HG02588 (cell line): ENCODE measurements around the gene ZC3H12D.
"Not testable (repeated sequence)": the region's sequence is repeated elsewhere in the genome, so short reads cannot be mapped to it uniquely, and the experiment has no call there.

Experiments
- ATAC-seq: cut with Tn5 transposase; IDR thresholded peaks from one replicate; pipeline ENCODE4 v1.9.1; 2021; ENCODE audit warnings: mild to moderate bottlenecking, moderate library complexity; ENCODE audit not compliant: unreplicated experiment

ZC3H12D gene

DNA sequence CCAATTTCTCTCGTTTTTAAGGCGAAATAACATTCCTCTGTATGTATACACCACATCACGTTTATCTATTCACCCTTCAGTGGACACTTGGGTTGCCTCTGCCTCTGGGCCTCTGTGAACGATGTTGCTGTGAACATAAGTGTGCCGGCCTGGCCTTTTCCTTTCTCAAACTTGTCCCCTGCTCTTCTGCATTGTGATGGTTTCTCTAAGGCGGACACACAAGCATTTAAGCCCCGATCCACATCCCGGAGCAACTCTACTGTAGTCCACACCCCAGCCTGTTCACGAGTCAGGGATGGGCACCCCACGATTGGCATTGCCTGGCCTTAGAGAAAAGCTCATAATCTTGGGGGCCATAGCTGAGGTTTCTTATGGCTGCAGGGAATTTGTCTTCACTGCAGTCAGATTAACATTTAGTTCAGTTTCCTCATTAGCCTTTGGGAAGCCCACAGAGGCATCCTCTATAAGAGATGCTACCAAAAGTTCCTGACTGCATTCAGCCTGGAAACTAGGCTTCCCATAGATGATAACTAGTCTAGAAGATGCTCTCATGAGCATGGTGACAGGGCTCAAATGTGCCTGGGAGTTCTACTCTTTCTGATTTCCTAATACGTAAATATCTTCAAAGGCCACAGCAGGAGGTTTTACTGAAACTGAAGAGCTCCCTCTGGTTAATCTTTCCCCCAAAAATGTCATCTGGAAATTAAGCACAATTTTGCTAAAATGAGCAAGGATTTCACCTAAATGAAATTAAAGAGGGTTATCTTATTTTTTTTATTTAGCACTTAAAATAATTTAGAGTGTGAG is 762 bp downstream of the ZC3H12D start:
- ATAC-seq: no peak

DNA sequence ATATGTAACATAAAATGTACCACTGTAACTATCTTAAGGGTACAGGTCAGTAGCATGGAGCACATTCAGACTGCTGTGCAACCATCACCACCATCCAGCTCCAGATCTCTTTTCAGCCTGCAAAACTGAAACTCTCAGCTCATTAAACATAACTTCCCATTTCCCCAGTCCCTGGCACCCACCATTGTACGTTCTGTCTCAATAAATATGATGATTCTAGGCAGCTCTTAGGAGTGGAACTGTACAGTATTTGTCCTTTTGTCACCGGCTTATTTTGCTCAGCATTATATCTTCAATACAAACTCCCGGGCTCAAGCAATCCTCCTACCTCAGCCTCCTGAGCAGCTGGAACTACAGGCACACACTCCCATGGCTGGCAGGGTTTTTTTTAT is 1.5 kb downstream of the ZC3H12D start:
- ATAC-seq: no peak

DNA sequence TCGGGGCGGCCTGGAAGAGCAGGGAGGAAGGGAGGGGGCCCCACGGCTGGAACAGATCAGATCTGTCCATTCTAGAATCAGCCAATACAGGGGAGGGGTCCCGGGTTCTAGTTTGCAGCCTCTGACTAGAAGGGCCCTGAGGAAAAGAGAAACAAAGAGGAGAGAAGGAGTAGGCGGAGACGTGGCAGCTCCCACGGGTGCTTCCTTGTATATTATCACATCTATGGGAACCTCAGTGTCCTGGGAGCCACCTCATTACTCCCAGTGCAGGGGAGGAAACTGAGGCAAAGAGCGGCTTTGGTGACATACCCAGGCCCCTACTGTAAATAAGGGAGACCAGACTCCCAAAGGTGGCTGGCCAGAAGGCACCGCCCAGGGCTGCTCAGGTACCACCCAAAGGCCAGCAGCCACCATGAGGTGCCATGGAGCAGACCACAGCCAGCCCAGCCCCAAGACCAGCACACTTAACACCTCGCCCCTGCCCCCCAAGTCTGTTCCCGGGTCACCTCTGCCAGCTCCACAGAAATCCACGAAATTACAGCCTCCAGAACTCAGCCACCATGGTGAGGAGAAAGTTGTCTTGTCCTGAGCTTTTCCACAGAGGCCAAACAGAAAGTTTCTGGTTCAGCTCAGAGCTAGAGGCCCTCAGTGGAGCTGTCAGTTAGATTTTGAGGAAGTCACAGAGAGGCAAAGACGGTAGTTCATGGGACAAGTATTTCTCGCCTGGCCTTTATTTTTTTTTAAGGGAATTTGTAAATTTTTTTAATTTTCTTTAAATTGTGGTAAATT is 2.1 kb downstream of the ZC3H12D start:
- ATAC-seq: no peak

DNA sequence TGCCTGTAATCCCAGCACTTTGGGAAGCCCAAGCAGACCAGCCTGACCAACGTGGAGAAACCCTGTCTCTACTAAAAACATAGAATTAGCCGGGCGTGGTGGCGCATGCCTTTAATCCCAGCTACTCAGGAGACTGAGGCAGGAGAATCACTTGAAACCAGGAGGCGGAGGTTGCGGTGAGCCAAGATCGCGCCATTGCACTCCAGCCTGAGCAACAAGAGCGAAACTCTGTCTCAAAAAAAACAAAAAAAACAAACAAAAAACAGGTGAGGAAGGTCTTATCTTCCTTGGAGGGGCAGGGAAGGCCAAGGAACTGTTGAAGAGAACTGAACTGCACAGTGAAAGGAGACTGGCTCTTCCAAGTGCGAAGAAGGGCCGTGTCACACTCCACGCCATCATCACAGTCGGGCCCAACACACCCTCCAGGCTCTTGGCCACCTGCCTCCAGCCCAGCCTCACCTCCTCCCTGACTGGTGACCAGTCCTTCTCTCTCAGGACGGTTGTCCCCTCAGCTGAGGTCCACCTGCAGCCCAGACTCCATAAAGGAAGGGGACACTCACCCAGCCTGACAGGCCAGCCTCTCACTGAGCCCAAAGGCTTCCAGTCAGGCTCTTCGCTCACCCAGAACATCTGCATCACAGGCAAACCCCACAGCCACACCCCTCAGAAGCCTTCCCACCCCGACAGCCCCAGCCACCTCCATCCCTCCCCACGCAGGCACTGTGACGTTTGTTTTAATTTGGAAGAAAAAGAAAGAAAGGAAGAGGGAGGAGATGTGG is 4.1 kb downstream of the ZC3H12D start:
- ATAC-seq: no peak

DNA sequence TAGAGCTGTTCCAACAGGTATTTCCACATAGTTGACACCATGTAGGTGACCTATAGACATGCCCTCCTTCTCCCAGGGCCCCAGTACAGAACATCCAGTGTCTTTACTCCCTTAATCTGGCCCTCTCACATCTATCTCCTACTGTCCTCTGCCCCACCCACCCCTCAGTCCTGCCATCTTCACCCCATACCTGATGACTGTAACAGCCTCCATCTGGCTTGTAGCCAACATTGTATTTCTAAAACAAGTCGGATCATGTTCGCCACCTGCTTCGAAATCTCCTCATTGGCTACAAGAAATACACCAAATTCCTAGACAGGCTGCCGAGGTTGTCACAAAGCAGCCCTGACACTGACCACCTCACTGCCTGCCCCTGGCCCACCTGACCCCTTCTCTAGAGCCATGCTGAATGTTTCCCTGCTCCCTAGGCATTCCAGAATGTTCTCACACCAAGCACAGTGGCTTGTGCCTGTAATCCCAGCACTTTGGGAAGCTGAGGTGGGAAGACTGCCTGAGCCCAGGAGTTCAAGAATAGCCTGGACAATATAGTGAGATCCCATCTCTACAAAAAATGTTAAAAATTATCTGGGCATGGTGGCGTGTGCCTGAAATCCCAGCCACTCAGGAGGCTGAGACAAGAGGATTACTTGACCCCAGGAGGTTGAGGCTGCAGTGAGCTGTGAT is 6.0 kb downstream of the ZC3H12D start:
- ATAC-seq: no peak

DNA sequence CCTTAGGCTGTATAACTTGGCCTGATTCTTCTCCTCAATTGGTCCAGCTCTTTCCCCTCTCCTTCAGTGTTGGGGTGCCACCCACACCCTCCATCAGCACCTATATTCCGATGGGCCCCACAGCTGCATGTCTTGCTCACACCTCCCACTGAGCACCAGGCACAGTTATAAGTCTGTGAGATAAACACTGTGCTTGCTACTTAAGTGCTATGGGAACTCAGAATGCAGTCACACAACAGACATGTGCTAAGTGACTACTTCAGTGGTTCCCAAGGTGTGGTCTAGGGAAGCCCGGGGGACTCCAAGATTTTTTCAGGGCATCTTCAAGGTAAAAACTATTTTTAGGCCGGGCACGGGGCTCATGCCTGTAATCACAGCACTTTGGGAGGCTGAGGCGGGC is 7.3 kb downstream of the ZC3H12D start:
- ATAC-seq: no peak

DNA sequence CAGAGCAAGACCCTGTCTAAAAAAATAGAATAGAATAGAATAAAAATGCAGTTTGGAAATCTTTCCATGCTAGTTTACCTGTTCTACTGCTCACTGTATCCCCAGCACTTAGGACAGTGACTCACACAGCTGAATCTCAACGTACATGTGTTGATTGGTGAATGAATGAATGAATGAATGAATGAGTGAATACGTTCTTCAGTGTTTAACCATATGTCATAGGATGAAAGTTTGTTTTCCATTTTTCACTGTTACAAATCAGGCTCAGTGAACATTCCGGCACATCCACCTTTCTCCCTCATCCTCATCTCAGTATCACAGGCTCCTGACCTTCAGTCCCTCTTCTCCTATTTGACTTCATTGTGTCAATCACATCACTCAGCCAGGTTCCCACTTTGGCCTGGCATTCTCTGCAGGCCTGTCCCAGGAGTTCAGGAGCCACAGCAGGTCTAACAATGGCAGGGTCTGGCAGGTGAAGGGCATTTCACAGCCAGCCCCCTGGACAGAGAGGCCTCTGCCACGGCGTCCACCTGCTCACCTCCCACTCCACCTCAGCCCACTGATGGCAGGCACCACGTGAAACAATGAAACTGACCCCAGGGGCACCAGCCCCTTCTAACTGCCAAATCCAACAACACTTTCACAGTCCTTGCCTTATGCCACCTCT is 7.9 kb downstream of the ZC3H12D start:
- no peak for ATAC-seq

DNA sequence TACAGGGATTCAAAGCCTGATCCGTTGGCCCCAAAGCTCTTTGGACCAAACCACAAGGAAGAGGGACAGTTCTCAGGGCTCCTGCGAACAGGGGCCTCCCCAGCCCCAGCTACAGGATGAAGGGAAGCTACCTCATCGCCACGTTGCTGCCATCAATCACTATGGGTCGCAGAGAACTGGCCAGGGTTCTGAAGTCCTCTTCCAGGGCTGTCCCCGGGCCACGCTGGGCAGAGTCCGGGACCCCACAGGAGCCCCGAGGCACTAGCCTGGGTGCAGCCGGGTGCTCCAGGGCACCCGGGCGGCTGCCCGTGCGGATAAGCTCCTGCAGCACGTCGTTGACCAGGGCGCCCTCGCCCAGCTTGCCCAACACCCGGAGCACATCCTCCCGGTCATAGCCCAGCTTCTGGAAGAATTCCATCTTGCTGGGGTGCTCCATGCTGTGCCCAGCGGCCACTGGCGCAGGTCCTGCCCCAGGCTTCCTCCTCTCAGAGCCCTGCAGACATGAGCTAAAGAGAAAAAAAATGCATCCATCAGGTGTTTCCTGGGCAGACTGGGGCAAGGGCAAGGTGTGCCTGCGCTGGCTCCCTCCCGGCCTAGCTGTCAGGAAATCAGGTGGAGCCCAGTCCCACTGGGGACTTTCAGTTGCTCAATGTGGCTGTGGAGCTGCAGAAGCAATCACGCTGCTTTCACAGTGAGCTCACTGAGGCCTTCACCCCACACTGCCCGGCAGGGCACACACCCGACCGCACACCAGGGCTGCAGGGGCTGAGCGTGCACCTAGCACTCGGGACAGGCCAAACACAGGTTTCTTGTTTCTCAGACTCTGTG is 10.5 kb downstream of the ZC3H12D start:
- ATAC-seq: peak; percentile 35

DNA sequence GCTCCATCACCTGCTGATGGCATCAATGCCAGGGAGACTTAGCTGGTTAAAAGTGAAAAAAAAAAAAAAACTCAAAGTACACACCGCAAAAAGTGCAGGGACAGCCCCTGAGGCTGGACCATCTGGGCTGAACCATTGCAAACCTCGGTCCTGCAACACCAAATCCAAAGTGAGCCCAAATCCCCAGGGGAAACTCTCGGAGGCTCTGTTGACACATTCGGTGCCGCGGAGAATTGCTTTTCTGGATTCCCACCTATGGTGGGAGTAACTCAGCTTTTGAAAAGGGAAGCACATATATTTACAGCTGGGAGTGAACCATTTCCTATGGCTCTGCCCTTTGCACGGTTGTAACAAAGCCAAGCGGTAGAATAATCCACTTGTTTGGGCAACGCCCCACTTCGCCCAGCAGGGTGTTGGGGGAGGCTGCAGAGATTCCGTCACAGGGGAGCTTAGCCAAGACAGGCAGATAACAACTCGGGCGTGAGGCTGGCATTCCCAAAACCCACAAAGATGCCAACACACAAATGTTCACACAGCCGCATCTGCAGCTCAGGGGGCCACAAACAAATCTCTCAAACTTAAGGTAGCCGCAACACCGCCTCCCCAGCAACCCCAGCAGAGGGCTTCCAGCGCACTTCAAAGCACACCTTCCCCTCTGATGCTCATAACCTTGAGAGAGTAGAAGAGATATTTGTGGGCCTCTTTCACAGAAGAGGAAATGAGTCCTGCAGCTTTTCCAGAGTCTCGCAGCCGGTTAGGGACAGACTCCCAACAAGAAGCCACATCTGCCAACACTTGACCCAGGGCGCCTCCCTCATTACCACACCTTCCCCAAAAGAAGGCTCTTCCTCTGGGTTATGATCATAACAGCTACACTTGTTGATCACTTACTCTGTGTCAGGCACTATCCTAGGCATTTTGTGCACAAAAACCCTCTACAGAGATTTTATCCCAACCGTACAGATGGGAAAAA is 11.4 kb downstream of the ZC3H12D start:
- ATAC-seq: peak; percentile 25

DNA sequence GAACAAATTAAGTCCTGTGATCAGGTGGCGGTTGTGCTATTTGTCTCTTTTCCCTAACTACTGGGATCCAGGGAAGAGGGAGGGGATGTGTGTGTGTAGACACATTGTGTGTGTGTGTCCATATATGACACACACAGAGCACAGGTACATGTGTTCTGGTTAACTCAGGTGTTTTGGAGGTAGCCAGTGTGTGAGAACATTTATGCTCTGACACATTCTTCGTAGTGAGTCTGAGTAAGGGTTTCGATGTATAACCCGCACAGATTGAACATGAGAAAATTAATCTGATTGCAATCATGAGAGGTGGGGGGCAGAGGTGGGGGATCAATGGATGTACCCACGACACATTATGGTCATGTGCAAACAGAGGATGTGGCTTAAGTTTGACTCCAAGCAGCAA is 12.6 kb downstream of the ZC3H12D start:
- ATAC-seq: no peak

DNA sequence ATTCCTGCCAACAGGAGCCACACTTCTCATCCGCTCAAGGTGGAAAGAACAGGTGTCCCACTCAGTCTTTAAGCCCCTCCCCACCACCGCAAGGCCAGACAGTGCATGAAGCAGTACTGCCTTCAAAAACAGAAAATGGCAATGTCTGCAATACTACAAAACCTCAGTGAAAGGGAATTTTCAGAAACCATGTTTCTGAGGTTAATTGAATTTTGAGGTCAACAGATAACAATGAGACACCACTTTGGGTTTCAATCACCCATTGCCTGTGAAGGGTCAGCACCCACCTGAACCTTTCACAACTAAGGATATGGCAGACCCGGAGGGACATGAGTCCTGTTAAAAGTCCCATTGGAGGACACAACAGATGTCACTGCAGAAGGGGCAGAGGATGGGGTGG is 13.0 kb downstream of the ZC3H12D start:
- ATAC-seq: no peak

DNA sequence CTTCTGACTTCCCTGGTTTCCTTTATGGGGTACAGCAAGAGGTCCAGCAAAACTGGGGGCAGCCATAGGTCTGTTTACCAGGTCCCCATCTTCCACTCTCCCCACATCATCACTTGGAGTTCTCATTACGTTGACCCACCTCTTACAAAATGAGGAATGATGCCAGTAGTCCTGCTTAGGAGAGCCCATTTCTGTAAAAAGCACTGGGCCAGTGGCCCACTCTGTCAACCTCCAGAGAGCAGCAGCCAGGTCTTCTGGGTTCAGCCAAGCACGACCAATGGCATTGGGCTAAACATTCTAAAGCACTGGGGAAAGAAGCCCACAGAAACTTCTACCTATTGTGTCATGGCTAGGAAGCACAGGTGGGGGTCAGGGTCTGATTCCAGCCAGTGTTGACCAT is 13.9 kb downstream of the ZC3H12D start:
- no peak for ATAC-seq

DNA sequence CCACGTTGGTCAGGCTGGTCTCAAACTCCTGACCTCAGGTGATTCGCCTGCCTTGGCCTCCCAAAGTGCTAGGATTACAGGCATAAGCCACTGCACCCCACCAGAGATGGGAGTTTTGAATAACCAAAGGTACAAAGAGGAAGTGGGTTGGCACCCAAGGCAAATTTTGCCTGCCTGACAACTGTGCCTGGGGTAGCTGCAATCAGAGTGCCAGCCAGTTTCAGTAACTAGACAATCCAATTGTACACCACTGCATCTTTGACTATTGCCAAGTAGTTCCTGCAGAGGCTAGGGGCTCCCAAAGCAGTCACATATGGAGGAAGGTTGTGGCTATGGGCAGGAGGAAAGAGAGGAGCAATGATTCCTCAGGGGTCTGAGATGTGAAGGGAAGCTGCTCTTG is 16.6 kb downstream of the ZC3H12D start:
- ATAC-seq: peak; percentile 23

DNA sequence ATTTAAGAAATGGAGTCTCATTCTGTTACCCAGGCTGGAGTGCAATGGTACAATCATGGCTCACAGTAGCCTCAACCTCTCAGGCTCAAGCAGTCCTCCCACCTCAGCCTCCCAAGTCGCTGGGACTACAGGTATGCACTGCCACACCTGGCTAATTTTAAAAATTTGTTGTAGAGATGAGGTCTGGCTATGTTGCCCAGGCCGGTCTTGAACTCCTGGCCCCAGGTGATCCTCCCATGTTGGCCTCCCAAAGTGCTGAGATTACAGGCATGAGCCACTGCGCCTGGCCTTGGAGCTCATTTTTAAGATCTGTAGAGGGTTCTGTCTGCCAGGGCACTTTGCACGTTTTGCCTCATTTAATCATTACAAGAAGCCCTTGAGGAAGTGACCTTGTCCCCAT is 17.5 kb downstream of the ZC3H12D start:
- no peak for ATAC-seq

DNA sequence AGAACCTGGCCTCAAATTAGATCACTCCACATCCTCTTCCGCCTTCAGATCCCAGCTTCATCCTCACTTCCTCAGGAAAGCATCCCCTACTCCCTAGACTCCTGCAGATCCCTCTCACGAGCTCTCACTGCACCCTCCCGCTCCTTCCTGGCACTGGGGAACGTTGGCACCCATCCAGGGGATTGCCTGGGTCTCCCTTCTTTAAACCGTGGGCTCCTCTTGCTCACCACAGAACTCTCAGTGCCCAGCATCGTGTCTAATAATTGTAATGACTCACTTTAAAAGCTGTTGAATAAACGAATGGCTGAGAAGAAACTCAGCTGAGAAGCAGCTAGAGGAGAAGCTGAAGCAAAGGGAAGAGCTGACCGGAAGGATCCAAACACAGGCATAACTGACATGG is 20.4 kb downstream of the ZC3H12D start:
- no peak for ATAC-seq

DNA sequence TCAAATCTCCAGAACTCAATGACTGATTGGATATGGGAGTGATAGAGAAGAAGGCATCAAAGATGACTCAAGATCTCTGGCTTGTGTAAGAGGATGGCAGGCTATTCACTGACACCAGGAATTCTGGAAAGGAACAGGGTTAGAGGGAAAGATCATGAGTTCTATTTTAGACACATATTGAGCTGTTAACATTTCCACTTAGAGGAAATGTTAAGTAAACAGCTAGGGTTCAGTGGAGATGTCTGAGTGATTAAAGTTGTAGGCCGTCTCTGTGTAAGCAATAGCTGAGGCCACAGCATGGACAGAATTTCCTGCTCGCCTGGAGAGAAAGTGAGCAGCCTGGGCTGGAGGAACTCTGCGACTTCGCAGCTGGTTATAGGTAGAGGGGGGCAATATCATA is 21.0 kb downstream of the ZC3H12D start:
- ATAC-seq: no peak

DNA sequence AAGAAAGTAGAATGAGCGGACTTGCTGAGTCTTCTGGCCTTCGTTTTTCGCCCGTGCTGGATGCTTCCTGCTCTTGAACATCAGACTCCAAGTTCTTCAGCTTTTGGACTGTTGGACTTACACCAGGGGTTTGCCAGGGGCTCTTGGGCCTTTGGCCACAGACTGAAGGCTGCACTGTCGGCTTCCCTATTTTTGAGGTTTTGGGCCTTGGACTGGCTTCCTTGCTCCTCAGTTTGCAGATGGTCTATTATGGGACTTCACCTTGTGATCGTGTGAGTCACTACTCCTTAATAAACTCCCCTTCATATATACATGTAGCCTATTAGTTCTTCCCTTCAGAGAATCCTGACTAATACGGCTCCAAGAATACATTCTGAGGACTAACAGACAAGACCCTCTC is 22.1 kb downstream of the ZC3H12D start:
- ATAC-seq: not testable (repeated sequence)

DNA sequence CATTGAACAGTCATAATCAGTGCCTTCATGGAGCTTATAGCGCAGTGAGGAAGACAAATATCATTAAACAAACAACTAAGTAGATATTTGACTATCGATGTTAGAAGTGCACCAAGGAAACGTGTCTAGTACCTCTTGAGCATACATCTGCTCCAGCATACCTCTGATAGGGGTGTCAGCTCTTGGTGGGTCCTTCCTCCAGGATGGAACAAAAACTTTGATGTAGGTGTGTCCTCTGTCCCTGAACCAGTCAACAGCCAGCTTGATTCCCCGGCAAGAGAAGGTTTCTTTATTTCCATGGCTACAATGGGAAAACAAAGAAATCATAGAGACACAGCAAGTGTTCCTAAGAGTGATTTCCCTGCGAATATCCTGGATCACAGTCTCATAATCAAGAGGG is 23.1 kb downstream of the ZC3H12D start:
- no peak for ATAC-seq
